Measurements from ENCODE around the gene RMRP. TPM values are rescaled to one million over a fixed set of nuclear protein-coding genes. Genes with fewer than 3 reads are reported as not detected.

The RMRP gene
- total RNA-seq, 2 donors from 2014 or later, result 431 TPM; not detected in 1

- DNase-seq (ENCODE audit: low spot score), result peak; percentile 81
- H3K27ac ChIP-seq, result peak within 1 kb of the TSS; percentile 97 to 98
- peaks cover 15% of the 10 kb centered on the region for H3K36me3 ChIP-seq
- peaks cover 0 to 42% of the 10 kb centered on the region in 2 donors for H3K4me1 ChIP-seq
- peak; percentile 42 to 83 for TF ChIP-seq CTCF (IDR thresholded peaks at IDR 0.05)
- peak within 1 kb of the TSS; percentile 85 to 89 for H3K4me3 ChIP-seq
- H3K9me3 ChIP-seq, result no peaks in the 10 kb centered on the region
- no peaks in the 10 kb centered on the region for H3K27me3 ChIP-seq
These were observed 533 bp upstream of the RMRP start, which contains the start of gene CCDC107 for GRCh38 chr9:35658137-35658967. CCDC107 (plus strand) TSS chr9:35658292; CDS start chr9:35658380, 88 bp downstream.

DNA sequence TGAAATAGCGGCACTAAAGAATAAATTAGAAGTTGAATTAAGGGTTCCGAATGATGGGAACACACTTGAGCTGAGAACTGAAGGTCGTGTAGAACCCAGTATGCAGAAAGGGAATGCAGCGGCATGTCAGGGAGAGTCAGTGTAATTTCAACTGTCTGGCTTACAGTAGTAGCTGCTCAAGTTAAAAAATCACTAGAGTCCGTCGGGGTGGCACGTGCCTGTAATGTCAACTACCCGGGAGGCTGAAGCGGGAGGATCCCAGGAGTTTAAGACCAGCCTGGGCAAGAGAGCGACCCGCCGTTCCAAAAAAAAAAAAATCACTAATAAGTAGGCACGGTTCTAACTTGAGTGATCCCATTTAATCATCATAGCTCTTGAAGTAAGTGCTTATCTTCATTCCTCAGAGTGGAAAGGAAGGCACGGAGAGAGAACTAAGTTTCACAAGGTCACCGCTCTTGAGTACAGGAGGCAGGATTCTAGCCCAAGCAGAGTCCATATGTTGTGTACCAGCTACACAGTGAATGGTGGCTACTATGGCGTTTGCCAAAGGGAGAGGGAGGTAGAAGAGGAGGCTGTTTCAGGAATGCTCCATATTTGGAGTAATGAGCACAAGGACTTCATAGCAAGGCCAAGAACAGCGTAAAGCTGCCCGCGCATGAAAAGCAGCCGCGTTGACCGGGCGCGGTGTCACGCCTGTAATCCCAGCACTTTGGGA is 831 bp downstream of the RMRP start:
- DNase-seq (ENCODE audit: low spot score), result no peak

DNA sequence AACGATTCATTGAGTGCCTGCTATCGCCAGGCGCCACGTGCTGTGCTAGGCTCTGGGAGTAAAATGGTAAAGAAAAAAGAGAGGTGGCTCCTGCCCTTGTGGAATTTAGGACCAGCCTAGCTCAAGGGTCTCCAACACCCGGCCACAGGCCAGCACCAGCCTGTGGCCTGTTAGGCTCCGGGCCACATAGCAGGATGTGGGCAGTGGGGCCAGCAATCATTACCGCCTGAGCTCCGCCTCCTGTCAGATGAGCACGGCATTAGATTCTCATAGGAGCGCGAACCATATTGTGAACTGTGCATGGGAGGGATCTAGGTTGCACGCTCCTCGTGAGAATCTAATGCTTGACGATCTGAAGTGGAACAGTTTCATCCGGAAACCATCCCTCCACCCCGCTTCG is 1.5 kb downstream of the RMRP start:
- Histone ChIP-seq H3K27me3 (no peaks in the 10 kb centered on the region), H3K9me3 (no peaks in the 10 kb centered on the region), H3K4me1 (peaks cover 0 to 35% of the 10 kb centered on the region in 2 donors), H3K4me3 (no peak overlapping the region), H3K27ac (peak overlapping the region in 1 of 2 donors; percentile 97), H3K36me3 (peaks cover 15% of the 10 kb centered on the region)
- no peak for TF ChIP-seq CTCF (IDR thresholded peaks at IDR 0.05)
- no peak for DNase-seq (ENCODE audit: low spot score)

More for the DNA sequence above, 831 bp downstream of the RMRP start:
- Histone ChIP-seq H3K36me3 (peaks cover 15% of the 10 kb centered on the region), H3K4me1 (peaks cover 0 to 42% of the 10 kb centered on the region in 2 donors), H3K27me3 (no peaks in the 10 kb centered on the region), H3K9me3 (no peaks in the 10 kb centered on the region), H3K27ac (peak overlapping the region; percentile 97 to 98), H3K4me3 (peak overlapping the region; percentile 36 to 89)
- TF ChIP-seq CTCF (IDR thresholded peaks at IDR 0.05), result no peak

DNA sequence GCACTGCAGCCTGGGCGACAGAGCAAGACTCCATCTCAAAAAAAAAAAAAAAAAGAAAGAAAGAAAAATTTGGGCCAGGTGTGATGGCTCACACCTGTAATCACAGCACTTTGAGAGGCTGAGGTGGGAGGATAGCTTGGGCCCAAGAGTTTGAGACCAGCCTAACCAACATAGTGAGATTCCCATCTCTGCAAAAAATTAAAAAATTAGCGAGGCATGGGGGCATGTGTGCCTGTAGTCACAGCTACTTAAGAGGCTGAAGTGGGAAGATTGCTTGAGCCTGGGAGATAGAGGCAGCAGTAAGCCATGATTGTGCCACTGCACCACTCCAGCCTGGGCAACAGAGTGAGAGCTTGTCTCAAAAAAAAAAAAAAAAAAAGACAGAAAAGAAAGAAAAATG is 4.2 kb downstream of the RMRP start:
- Histone ChIP-seq H3K4me1 (peaks cover 0 to 9% of the 10 kb centered on the region in 2 donors), H3K36me3 (no peaks in the 10 kb centered on the region), H3K27ac (no peak overlapping the region), H3K4me3 (no peak overlapping the region), H3K9me3 (no peaks in the 10 kb centered on the region), H3K27me3 (no peaks in the 10 kb centered on the region)
- DNase-seq (ENCODE audit: low spot score), result no peak
- no peak for TF ChIP-seq CTCF (IDR thresholded peaks at IDR 0.05)

DNA sequence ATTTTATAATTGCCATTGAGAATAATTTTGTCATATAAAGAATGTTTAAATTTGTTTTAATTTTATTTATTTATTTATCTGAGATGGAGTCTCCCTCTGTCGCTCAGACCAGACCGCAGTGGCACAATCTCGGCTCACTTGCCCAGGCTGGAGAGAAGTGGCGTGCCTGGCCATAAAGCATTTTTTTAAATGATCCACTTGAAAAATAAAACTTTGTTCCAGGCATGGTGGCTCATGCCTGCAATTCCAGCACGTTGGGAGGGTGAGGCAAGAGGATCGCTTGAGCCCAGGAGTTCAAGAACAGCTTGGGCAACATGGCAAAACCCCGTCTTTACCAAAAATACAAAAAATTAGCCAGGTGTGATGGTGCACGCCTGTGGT is 5.0 kb downstream of the RMRP start:
- DNase-seq (ENCODE audit: low spot score), result no peak
- Histone ChIP-seq H3K27me3 (no peaks in the 10 kb centered on the region), H3K36me3 (no peaks in the 10 kb centered on the region), H3K4me3 (no peak overlapping the region), H3K9me3 (no peaks in the 10 kb centered on the region), H3K27ac (no peak overlapping the region), H3K4me1 (peaks cover 0 to 9% of the 10 kb centered on the region in 2 donors)
- no peak for TF ChIP-seq CTCF (IDR thresholded peaks at IDR 0.05)

Measured in right atrium auricular region (tissue), 2 donors.